Neural cell (in vitro differentiated cells): ENCODE data around the gene MYOM1.

Experiments used
- SMC3 ChIP-seq: fragments of 450-650 bp; conservative IDR thresholded peaks from 2 replicates; pipeline ENCODE4 v1.6.1; 2014; ENCODE audit warnings: antibody characterized with exemption, mild to moderate bottlenecking, moderate library complexity; ENCODE audit not compliant: poor library complexity
- TF ChIP-seq, protein P1 (sequence below): fragments of 450-650 bp; IDR thresholded peaks from 2 replicates; pipeline ENCODE4 v1.5.1; 2014; ENCODE audit warnings: antibody characterized with exemption, mild to moderate bottlenecking, moderate library complexity; ENCODE audit not compliant: poor library complexity, severe bottlenecking

DNA sequence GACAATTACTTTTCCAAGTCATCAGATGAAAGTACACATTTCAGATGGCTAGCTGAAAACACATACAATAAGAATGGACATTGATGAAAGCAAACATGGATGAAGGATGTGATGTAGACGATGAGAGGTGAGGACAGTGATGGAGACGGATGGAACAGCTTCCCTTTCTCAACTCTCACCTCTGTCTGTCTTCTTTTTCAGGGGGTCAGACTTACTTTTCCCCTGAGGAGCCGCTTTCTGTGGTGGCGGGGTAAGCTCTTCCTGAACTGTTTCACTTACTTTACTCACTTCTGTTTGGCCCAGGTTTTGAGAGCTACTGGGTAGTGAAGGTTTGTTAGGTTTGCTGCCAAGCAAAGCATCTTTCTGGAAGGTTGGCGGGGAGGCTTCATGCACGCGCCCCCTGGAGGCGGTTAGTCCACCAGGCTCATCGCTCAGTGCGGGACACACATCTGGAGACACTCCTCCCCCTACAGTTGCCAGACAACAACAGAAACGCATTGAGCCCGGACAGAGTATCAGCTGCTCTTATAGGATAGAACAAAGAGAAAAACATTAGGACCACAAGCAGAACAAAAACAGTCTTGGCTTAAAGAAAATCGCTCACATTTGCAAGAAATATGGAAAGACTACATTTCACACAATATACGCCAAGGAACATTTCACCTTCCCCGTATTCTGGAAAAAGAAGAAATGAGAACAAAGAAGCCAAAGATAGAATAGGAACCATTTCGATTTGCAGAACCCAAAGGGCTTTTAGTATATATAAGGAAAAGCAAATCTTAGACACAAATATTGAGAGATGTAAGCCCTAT is 90.5 kb downstream of the MYOM1 start:
- TF ChIP-seq, protein P1, sequence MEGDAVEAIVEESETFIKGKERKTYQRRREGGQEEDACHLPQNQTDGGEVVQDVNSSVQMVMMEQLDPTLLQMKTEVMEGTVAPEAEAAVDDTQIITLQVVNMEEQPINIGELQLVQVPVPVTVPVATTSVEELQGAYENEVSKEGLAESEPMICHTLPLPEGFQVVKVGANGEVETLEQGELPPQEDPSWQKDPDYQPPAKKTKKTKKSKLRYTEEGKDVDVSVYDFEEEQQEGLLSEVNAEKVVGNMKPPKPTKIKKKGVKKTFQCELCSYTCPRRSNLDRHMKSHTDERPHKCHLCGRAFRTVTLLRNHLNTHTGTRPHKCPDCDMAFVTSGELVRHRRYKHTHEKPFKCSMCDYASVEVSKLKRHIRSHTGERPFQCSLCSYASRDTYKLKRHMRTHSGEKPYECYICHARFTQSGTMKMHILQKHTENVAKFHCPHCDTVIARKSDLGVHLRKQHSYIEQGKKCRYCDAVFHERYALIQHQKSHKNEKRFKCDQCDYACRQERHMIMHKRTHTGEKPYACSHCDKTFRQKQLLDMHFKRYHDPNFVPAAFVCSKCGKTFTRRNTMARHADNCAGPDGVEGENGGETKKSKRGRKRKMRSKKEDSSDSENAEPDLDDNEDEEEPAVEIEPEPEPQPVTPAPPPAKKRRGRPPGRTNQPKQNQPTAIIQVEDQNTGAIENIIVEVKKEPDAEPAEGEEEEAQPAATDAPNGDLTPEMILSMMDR, result peak; percentile 60
- no peak for TF ChIP-seq SMC3
